BE2C (cell line): Measurements from ENCODE around the gene GDF9.

ENCODE experiments used
- DNase-seq: peaks from one replicate; pipeline ENCODE4 v3.0.0-alpha.2; 2020
- H3K27me3 ChIP-seq: fragments of 250-450 bp; sonication (Bioruptor Pico); 2 replicates; pipeline ENCODE4 v1.5.1; 2020; ENCODE audit warnings: mild to moderate bottlenecking
- H3K36me3 ChIP-seq: fragments of 250-450 bp; sonication (Bioruptor Pico); 2 replicates; pipeline ENCODE4 v1.5.1; 2020; ENCODE audit warnings: mild to moderate bottlenecking
- H3K4me1 ChIP-seq: fragments of 250-450 bp; sonication (Bioruptor Pico); 2 replicates; pipeline ENCODE4 v1.5.1; 2020
- H3K4me3 ChIP-seq: 2 replicates; pipeline ENCODE4 v1.5.1; 2011; ENCODE audit warnings: low read depth, low read length
- H3K9me3 ChIP-seq: fragments of 250-450 bp; sonication (Bioruptor Pico); 2 replicates; pipeline ENCODE4 v1.5.1; 2020
- CTCF ChIP-seq: IDR thresholded peaks from 2 replicates; pipeline ENCODE4 v1.5.1; 2012; ENCODE audit warnings: mild to moderate bottlenecking, low read depth, low read length

GDF9 gene

DNA sequence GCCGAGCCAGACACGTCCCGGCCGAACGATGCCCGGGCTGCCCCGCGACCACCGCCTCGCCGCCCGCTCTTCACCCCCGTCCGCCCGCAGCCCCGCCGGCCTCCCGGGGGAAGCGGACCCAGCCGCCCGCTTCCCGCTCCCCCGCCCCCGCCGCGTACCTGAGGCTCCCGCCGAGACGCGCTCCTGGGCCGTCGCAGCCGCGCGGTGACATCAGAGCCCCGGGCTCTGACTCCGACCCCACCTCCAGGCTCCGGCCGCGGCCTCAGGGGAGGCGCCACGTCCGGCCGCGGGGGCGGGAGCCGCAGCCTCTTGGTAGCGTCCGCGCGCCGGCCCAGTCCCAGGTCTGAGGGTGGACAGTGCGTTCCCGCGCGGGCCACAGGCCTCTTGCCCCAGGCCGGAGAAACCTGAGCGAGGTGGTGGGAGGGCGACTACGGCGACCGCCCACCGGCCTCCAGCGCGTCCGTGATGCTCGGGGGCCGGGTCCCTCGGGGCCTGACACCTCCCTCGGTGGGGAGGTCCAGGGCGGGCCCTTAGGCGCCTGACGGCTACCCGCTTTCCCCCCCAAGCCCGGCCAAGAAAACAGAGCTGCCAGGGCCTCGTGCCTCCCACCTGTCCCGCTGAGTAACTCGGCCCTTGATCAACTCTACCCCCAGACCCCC, 35.7 kb downstream of the GDF9 start, which contains the start of gene SHROOM1:
Gene SHROOM1 (minus strand): TSS at position 212 of the 659 bp plus-strand sequence. CDS start 4,507 bp downstream, outside the sequence.
- H3K9me3 ChIP-seq, result no peaks in the 10 kb centered on the region
- DNase-seq, result peak; percentile 50
- peak within 1 kb of the TSS; percentile 59 for H3K4me3 ChIP-seq
- no peak for TF ChIP-seq CTCF
- no peaks in the 10 kb centered on the region for H3K4me1 ChIP-seq
- H3K27me3 ChIP-seq, result no peaks in the 10 kb centered on the region
- no peaks in the 10 kb centered on the region for H3K36me3 ChIP-seq

DNA sequence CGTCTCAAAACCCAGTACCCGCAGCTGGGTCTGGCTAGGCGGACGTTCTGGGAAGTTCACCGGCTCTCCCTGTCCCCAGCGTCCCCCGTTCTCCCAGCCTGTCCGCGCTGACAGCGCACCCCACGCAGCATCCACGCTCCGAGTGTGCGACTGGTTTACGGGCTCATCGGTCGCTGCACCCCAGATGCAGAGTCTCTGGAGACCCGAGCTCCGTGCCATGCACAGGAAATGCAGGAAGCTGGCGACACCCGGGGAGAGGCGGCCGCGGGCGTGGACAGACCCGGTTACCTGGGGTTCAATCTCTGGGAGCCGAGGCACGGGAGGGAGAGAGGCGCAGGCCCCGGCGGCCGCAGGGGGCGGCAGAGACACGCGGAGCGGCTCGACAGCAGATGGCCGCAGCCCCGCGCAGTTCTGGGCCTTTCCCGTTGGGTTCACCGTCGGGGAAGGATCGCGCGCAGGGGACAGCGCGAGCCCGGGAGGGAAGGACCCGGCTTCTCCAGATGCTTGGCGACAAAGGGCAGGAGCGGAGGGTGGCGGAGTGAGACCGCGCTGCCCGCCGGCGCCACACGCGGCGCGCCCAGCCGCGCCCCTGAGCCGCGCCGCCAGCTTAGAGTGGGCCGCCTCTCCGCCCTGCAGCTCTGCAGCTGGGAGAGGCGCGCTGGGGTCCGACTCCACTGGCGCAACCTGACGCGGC, 36.4 kb downstream of the GDF9 start:
- peak; percentile 88 for DNase-seq
- Histone ChIP-seq H3K4me1 (no peaks in the 10 kb centered on the region), H3K27me3 (no peaks in the 10 kb centered on the region), H3K36me3 (no peaks in the 10 kb centered on the region), H3K9me3 (no peaks in the 10 kb centered on the region), H3K4me3 (peak overlapping the region; percentile 59)
- TF ChIP-seq CTCF, result peak; percentile 84

DNA sequence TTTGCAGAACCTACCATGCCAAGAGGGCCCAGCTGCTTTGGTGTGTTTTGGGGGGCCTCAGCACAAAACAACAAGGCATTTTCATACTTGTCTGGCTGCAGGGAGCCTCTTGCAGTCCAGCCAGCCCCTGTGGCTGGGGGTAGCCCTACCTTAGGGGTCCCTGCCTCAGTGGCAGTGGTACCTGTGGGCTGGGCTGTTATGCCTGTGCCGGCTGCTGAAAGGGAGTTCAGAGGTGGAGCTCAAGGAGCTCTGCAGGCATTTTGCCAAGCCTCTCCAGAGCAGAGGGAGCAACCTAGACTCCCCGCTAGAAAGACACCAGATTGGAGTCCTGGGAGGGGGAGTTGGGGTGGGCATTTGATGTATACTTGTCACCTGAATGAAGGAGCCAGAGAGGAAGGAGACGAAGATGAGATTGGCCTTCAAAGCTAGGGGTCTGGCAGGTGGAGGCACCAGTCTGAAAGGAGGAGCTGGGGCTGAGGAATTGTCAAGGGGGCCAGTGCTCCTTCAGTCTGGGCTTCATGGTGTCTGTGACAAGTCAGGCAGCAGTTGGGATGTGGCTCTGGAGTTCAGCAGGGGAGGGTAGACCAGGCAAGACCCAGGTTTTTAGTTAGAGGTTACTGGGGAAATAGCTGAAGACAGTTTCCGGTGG, 37.3 kb downstream of the GDF9 start:
- Histone ChIP-seq H3K27me3 (no peaks in the 10 kb centered on the region), H3K9me3 (no peaks in the 10 kb centered on the region), H3K36me3 (no peaks in the 10 kb centered on the region), H3K4me1 (no peaks in the 10 kb centered on the region), H3K4me3 (peak overlapping the region; percentile 59; the same call in 1 of the 2 replicates)
- no peak for DNase-seq
- no peak for TF ChIP-seq CTCF

- no peaks in the 10 kb centered on the region for H3K27me3 ChIP-seq
- DNase-seq, result no peak
- no peaks in the 10 kb centered on the region for H3K9me3 ChIP-seq
- no peaks in the 10 kb centered on the region for H3K4me1 ChIP-seq
- no peaks in the 10 kb centered on the region for H3K36me3 ChIP-seq
- no peak overlapping the region for H3K4me3 ChIP-seq
- no peak for TF ChIP-seq CTCF
Observed at GRCh38 chr5:132827943-132828673, 38.2 kb downstream of the GDF9 start.

DNA sequence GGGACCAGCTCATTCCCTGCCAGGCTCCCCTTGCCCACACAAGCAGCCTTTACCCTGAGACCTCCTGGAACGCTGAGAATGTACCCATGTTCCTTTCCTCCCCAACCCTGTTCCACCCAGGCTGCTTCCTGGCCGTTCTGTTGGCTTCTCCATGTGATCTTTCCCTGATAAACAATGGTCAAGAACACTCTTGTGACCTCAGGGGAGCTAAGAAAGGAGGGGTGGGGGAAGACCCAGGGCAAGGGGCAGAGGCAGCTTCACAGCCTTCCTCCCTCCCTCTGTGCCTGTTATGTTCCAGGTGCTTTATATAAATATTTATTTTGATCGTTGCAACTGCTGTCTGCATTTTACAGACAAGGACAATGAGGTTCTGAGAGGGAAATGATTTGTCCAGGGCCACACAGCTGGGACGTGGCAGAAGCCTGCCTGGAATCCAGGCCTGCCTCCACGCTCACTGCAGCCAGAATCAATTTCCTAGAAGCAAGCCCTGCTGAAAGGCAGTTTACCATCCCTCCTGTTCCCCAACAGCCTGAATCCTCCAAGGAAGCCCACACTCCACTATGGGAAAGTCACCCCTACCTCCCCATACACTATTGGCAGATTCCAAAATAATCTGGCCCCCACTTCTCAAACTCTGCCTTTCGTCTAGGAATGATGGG, 39.7 kb downstream of the GDF9 start:
- TF ChIP-seq CTCF, result no peak
- H3K4me3 ChIP-seq, result no peak overlapping the region
- H3K36me3 ChIP-seq, result no peaks in the 10 kb centered on the region
- H3K27me3 ChIP-seq, result no peaks in the 10 kb centered on the region
- no peaks in the 10 kb centered on the region for H3K4me1 ChIP-seq
- H3K9me3 ChIP-seq, result no peaks in the 10 kb centered on the region
- no peak for DNase-seq
